HEK293T (cell line): ENCODE measurements around the gene CYB5R4.

Source experiments
- ARNT ChIP-seq: fragments of 450-650 bp; IDR thresholded peaks from 2 replicates; pipeline ENCODE4 v1.6.1; 2017; ENCODE audit warnings: mild to moderate bottlenecking
- BHLHE40 ChIP-seq: fragments of 450-650 bp; IDR thresholded peaks from 2 replicates; pipeline ENCODE4 v1.6.1; 2016; ENCODE audit warnings: mild to moderate bottlenecking, moderate library complexity, borderline replicate concordance
- CTBP1 ChIP-seq: fragments of 450-650 bp; IDR thresholded peaks from 2 replicates; pipeline ENCODE4 v1.6.1; 2016; ENCODE audit warnings: borderline replicate concordance
- FOXK2 ChIP-seq: fragments of 450-650 bp; IDR thresholded peaks from 2 replicates; pipeline ENCODE4 v1.6.1; 2016; ENCODE audit warnings: mild to moderate bottlenecking
- FOXM1 ChIP-seq: fragments of 450-650 bp; IDR thresholded peaks from 2 replicates; pipeline ENCODE4 v1.6.1; 2017; ENCODE audit warnings: mild to moderate bottlenecking, borderline replicate concordance
- L3MBTL2 ChIP-seq: fragments of 450-650 bp; conservative IDR thresholded peaks from 2 replicates; pipeline ENCODE4 v1.6.1; 2016; ENCODE audit warnings: mild to moderate bottlenecking
- NFRKB ChIP-seq: fragments of 450-650 bp; IDR thresholded peaks from 2 replicates; pipeline ENCODE4 v1.6.1; 2016; ENCODE audit warnings: mild to moderate bottlenecking, moderate library complexity
- SP1 ChIP-seq: fragments of 450-650 bp; IDR thresholded peaks from 2 replicates; pipeline ENCODE4 v1.6.1; 2017
- SUZ12 ChIP-seq: fragments of 450-650 bp; IDR thresholded peaks from 2 replicates; pipeline ENCODE4 v1.6.1; 2016; ENCODE audit warnings: mild to moderate bottlenecking
- ZNF384 ChIP-seq: fragments of 450-650 bp; IDR thresholded peaks from 2 replicates; pipeline ENCODE4 v1.6.1; 2016
- TF ChIP-seq, protein P1 (sequence below): fragments of 450-650 bp; IDR thresholded peaks from 2 replicates; pipeline ENCODE4 v1.6.1; 2016

DNA sequence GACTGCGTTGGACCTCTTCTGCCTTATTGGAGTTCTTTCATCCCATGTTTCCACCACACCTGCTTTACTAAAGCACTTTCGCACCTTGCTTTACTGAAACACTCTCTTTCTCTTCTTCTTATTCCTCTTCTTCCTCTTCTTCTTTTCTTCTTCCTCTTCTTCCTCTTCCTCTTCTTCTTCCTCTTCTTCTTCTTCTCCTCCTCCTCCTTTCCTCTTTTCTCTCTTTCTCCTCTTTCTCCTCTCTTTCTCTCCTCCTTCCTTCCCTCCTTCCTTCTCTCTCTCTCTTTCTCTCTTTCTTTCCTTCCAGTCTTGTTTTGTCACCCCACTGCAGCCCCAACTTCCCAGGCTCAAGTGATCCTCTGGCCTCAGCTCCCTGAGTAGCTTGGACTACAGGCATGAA lies 10.4 kb upstream of the CYB5R4 start:
- TF ChIP-seq BHLHE40 (no peak), FOXM1 (no peak), SUZ12 (no peak), L3MBTL2 (no peak), NFRKB (no peak), CTBP1 (no peak), ZNF384 (no peak), SP1 (no peak), FOXK2 (no peak), ARNT (no peak)
- TF ChIP-seq, protein P1, sequence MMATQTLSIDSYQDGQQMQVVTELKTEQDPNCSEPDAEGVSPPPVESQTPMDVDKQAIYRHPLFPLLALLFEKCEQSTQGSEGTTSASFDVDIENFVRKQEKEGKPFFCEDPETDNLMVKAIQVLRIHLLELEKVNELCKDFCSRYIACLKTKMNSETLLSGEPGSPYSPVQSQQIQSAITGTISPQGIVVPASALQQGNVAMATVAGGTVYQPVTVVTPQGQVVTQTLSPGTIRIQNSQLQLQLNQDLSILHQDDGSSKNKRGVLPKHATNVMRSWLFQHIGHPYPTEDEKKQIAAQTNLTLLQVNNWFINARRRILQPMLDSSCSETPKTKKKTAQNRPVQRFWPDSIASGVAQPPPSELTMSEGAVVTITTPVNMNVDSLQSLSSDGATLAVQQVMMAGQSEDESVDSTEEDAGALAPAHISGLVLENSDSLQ: no peak
